HL-60 (cell line): ENCODE results near the gene GOLGA3.
A peak's percentile ranks its signal among the peaks of the same experiment; 100 is the strongest.
"Not testable (repeated sequence)": the region's sequence is repeated elsewhere in the genome, so short reads cannot be mapped to it uniquely, and the experiment has no call there.

ENCODE experiments used
- DNase-seq, 2 experiments: peaks; one replicate each; pipeline ENCODE4 v3.0.0-alpha.2; 2010 to 2020; ENCODE audit warnings: low read depth in 1 of 2, low spot score in 1 of 2
- H3K27ac ChIP-seq: fragments of 250-450 bp; sonication (Bioruptor Pico); replicated peaks from 2 replicates; pipeline ENCODE4 v1.5.1; 2020; ENCODE audit warnings: mild to moderate bottlenecking, moderate library complexity
- H3K27me3 ChIP-seq: fragments of 250-450 bp; sonication (Bioruptor Pico); 2 replicates; pipeline ENCODE4 v1.5.1; 2021; ENCODE audit warnings: mild to moderate bottlenecking, moderate library complexity; ENCODE audit not compliant: insufficient read depth, poor library complexity, severe bottlenecking
- H3K4me3 ChIP-seq: replicated peaks from 2 replicates; pipeline ENCODE4 v1.5.1; 2011; ENCODE audit warnings: mild to moderate bottlenecking, control low read depth, low read length; ENCODE audit not compliant: insufficient read depth
- GABPA ChIP-seq: IDR thresholded peaks from 2 replicates; pipeline ENCODE4 v1.6.1; 2012; ENCODE audit warnings: low read depth
- POLR2AphosphoS5 ChIP-seq: IDR thresholded peaks from 2 replicates; pipeline ENCODE4 v1.6.1; 2012; ENCODE audit warnings: low read depth
- REST ChIP-seq: IDR thresholded peaks from 2 replicates; pipeline ENCODE4 v1.6.1; 2012; ENCODE audit warnings: low read depth; ENCODE audit not compliant: insufficient replicate concordance
- SPI1 ChIP-seq: IDR thresholded peaks from 2 replicates; pipeline ENCODE4 v1.6.1; 2012; ENCODE audit warnings: low read depth, mild to moderate bottlenecking, borderline replicate concordance
- TF ChIP-seq, protein P1 (sequence below): IDR thresholded peaks from one replicate; pipeline ENCODE4 v1.5.1; 2011; ENCODE audit warnings: low read length, control low read depth, inconsistent platforms; ENCODE audit not compliant: insufficient read depth

GOLGA3 gene

DNA sequence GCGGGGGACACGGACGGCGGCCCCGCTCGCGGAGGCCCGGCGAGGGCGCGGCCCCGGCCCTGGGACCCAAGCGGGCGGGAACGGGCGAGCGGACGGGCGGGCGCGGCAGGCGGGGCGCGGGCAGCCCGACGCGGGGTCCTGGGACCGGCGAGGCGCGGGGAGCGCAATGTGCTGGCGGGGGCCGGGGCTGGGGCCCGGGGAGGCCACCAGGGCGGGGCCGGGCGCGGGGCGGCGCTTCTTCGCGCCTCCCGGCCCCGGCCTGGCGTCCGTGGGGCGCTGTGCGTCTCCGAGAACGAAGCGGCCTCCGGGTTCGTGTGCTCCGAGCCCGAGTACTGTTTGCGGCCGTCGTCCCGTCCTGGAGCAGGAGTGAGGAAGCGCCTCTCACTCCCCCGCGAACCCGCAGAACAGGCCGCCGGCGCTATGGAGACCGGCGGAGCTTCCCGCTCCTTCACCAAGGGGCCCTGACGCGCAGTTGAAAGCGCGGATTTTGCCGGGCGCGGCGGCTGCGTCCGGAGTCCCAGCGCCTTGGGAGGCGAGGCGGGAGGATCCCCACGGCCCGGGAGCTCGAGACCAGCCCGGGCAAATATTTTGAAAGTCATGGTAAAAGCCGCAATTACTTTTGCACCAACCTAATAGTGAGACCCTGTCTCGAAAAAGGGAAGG, 66.6 kb downstream of the GOLGA3 start:
- H3K4me3 ChIP-seq = peak overlapping the region; percentile 42
- H3K27ac ChIP-seq = peak overlapping the region; percentile 96
- DNase-seq = peak; percentile 85 to 88
- H3K27me3 ChIP-seq = no peaks in the 10 kb centered on the region
- TF ChIP-seq REST = peak; percentile 43
- TF ChIP-seq, protein P1, sequence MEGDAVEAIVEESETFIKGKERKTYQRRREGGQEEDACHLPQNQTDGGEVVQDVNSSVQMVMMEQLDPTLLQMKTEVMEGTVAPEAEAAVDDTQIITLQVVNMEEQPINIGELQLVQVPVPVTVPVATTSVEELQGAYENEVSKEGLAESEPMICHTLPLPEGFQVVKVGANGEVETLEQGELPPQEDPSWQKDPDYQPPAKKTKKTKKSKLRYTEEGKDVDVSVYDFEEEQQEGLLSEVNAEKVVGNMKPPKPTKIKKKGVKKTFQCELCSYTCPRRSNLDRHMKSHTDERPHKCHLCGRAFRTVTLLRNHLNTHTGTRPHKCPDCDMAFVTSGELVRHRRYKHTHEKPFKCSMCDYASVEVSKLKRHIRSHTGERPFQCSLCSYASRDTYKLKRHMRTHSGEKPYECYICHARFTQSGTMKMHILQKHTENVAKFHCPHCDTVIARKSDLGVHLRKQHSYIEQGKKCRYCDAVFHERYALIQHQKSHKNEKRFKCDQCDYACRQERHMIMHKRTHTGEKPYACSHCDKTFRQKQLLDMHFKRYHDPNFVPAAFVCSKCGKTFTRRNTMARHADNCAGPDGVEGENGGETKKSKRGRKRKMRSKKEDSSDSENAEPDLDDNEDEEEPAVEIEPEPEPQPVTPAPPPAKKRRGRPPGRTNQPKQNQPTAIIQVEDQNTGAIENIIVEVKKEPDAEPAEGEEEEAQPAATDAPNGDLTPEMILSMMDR = no peak
- peak; percentile 82 for TF ChIP-seq POLR2AphosphoS5
- peak; percentile 58; the same call in 1 of the 2 replicates for TF ChIP-seq SPI1

GRCh38 chr12:132761032-132761920, 67.4 kb downstream of the GOLGA3 start, which contains the start of gene ANKLE2:
TSS of gene ANKLE2 (minus strand) at chr12:132761832. CDS start at chr12:132761798, 34 bp downstream.
- H3K27me3 ChIP-seq = no peaks in the 10 kb centered on the region
- DNase-seq = peak; percentile 41 to 68
- peak within 1 kb of the TSS; percentile 96 for H3K27ac ChIP-seq
- peak within 1 kb of the TSS; percentile 80 for H3K4me3 ChIP-seq
- TF ChIP-seq POLR2AphosphoS5 (peak; percentile 41; the same call in 1 of the 2 replicates), SPI1 (0 out of 2 replicates have a peak, but pooled peaks have one; percentile 0), GABPA (no peak)

- TF ChIP-seq GABPA (no peak), SPI1 (no peak), REST (no peak), POLR2AphosphoS5 (no peak)
- TF ChIP-seq, protein P1 = no peak
- H3K27ac ChIP-seq = no peak overlapping the region
- DNase-seq = no peak
- H3K27me3 ChIP-seq = no peaks in the 10 kb centered on the region
- no peak overlapping the region for H3K4me3 ChIP-seq
Measured at GRCh38 chr12:132759359-132759758, 69.3 kb downstream of the GOLGA3 start.

DNA sequence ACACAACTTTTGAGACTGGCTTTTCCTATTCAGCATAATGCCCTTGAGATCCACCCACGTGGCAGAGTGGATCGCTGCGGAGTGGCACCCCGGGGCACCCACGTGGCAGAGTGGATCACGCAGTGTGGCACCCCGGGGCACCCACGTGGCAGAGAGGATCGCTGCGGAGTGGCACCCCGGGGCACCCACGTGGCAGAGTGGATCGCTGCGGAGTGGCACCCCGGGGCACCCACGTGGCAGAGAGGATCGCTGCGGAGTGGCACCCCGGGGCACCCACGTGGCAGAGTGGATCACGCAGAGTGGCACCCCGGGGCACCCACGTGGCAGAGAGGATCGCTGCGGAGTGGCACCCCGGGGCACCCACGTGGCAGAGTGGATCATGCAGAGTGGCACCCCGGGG, 69.8 kb downstream of the GOLGA3 start:
- not testable (repeated sequence) for H3K27me3 ChIP-seq, DNase-seq, H3K27ac ChIP-seq, H3K4me3 ChIP-seq
